ENCODE results near the gene PTPRN2. TPM values are rescaled to one million over a fixed set of nuclear protein-coding genes. Genes with fewer than 3 reads are reported as not detected.

Gene PTPRN2
- total and polyA plus RNA-seq, 8 donors, result 4.9 to 136 (median 46.8) TPM

DNA sequence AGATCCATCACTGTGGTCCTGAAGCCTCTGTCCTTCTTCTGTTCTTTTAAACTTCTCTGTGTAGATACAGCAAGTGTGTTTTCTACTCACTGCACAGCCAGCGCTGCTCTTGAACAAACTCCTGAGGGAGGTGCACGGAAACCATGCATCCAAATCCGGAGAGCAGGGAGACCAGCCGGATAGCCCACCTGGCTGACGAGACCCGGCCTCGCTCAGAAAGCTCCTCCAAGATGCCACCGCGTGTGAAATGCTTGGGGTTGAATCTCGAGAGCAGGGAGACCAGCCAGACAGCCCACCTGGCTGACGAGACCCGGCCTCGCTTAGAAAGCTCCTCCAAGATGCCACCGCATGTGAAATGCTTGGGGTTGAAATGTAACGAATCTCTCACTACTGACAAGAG, 602.0 kb downstream of the PTPRN2 start:
- peaks cover 0 to 3% (median 0%) of the 10 kb centered on the region in 3 donors for H3K27me3 ChIP-seq
- no peaks in the 10 kb centered on the region for H3K9me3 ChIP-seq
- no peak for DNase-seq
- 83 to 94% (median 89%) methylated on average over 15 of the region's 15 CpGs for WGBS, 5 donors
- no peak for TF ChIP-seq POLR2AphosphoS5 (IDR thresholded peaks at IDR 0.05)
- no peaks in the 10 kb centered on the region for H3K4me1 ChIP-seq
- no peaks in the 10 kb centered on the region for H3K36me3 ChIP-seq
- intact Hi-C loops (cut with DNase I; ENCODE audit: low total_unique reads), result no loop called here
- H3K4me3 ChIP-seq, result no peak overlapping the region
- no peak overlapping the region for H3K27ac ChIP-seq

DNA sequence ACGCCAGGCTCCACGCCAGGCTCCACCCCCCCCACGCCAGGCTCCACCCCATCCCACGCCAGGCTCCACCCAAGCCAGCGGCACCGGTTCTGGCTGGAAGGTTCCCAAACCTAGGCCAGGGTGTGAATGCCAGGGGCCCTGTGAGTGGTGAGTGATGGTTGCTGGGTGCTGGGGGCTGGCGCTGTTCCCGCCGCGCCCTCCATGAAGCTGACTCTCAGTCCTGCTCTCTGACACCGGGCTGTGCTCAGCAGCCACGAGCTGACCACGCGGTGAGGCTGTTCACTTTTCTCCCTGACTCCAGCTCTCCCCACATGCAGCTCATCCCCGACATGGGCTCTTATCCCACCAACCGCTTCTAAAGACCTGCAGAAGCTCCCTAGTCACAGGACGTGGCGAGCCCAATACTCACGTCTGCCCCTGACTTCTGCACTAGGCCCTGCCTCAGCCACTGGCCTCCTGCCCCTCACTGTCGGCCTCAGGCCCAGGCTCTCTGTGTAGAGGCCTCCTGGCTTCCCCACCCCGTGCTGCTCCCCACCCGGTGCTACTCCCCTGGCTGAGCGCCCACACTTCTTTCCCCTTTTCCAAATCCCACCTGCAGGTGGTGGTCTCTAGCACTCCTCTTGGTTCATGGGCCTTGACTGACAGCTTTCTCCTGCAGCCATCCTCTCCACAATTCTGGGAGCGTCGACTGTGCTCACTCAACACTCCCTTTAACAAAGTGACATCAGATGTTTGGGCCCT, 603.0 kb downstream of the PTPRN2 start:
- no peak overlapping the region for H3K4me3 ChIP-seq
- no peak for TF ChIP-seq POLR2A (IDR thresholded peaks at IDR 0.05)
- no peak for TF ChIP-seq POLR2AphosphoS5 (IDR thresholded peaks at IDR 0.05)
- TF ChIP-seq EP300 (IDR thresholded peaks at IDR 0.05), result no peak
- TF ChIP-seq, protein P1, sequence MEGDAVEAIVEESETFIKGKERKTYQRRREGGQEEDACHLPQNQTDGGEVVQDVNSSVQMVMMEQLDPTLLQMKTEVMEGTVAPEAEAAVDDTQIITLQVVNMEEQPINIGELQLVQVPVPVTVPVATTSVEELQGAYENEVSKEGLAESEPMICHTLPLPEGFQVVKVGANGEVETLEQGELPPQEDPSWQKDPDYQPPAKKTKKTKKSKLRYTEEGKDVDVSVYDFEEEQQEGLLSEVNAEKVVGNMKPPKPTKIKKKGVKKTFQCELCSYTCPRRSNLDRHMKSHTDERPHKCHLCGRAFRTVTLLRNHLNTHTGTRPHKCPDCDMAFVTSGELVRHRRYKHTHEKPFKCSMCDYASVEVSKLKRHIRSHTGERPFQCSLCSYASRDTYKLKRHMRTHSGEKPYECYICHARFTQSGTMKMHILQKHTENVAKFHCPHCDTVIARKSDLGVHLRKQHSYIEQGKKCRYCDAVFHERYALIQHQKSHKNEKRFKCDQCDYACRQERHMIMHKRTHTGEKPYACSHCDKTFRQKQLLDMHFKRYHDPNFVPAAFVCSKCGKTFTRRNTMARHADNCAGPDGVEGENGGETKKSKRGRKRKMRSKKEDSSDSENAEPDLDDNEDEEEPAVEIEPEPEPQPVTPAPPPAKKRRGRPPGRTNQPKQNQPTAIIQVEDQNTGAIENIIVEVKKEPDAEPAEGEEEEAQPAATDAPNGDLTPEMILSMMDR (IDR thresholded peaks at IDR 0.05), result no peak
- intact Hi-C loops (cut with DNase I; ENCODE audit: low total_unique reads), result no loop called here
- no peaks in the 10 kb centered on the region for H3K4me1 ChIP-seq
- no peaks in the 10 kb centered on the region for H3K9me3 ChIP-seq
- H3K27ac ChIP-seq, result no peak overlapping the region
- H3K36me3 ChIP-seq, result no peaks in the 10 kb centered on the region
- H3K27me3 ChIP-seq, result peaks cover 0 to 4% (median 0%) of the 10 kb centered on the region in 3 donors
- WGBS, 5 donors, result 85 to 93% (median 90%) methylated on average over 15 to 23 of the region's 25 CpGs
- no peak for DNase-seq

DNA sequence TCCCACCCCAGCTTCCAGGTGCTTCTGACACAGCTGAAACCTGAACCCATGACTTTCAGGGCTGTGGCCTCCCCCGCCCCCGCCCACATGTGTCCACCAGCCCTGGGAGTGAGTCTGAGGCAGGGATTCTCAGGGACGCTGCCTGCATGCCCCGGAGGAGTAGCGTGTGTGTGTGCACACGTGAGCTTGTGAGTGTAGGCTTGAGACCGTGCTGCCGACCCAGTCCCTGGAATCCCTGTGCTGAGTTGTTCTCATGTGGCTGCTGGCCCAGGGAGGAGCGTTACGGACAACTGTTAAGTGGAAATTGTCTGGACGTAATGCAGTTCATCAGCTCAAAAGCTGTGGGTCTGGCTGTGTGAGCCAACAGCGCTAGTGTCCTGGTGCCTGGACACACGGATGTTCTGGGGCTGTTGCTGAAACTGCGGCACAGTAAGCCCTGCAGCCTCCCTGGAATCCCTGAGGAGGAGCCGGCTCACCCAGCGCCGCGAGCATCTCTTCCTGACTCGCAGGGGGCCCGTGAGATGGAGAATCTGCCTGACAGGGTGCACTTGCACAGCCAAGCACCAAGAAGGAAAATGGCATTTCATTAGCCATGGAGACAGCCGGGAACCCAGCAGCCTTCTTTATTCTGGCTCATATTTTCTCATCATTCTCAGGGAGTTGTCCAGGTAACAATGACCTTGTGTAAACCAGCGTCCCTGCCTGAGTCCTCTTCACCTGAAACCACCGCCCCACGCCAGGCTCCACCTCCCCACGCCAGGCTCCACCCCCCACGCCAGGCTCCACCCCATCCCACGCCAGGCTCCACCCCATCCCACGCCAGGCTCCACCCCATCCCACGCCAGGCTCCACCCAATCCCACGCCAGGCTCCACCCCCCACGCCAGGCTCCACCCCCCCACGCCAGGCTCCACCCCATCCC, 603.9 kb downstream of the PTPRN2 start:
- peaks cover 0 to 4% (median 0%) of the 10 kb centered on the region in 3 donors for H3K27me3 ChIP-seq

DNA sequence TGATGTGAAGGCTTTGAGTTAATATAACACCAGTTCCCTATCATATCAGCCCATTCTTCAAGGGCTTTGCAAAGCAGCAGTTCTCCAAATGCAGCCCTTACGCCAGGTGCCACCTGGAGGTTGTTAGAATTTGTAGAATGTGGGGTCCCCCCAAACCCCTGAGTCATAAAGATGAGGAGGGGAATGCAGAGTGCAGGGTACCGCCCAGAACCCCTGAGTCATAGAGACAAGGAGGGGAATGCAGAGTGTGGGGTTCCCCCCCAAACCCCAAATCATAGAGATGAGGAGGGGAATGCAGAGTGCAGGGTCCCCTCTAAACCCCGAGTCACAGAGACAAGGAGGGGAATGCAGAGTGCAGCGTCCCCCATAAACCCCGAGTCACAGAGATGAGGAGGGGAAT, 605.8 kb downstream of the PTPRN2 start:
- intact Hi-C loops (cut with DNase I; ENCODE audit: low total_unique reads), result no loop called here
- no peak overlapping the region for H3K27ac ChIP-seq
- 77 to 87% (median 84%) methylated on average over 3 to 5 of the region's 5 CpGs for WGBS, 5 donors
- H3K27me3 ChIP-seq, result peaks cover 0 to 4% (median 0%) of the 10 kb centered on the region in 3 donors
- no peak for DNase-seq
- no peak overlapping the region for H3K4me3 ChIP-seq
- TF ChIP-seq EP300 (IDR thresholded peaks at IDR 0.05) (no peak), POLR2AphosphoS5 (IDR thresholded peaks at IDR 0.05) (no peak), POLR2A (IDR thresholded peaks at IDR 0.05) (no peak)
- TF ChIP-seq, protein P1 (IDR thresholded peaks at IDR 0.05), result no peak
- H3K36me3 ChIP-seq, result no peaks in the 10 kb centered on the region
- H3K4me1 ChIP-seq, result no peaks in the 10 kb centered on the region
- no peaks in the 10 kb centered on the region for H3K9me3 ChIP-seq

More for the DNA sequence above, 603.9 kb downstream of the PTPRN2 start:
- no peak for DNase-seq
- Histone ChIP-seq H3K36me3 (no peaks in the 10 kb centered on the region), H3K4me3 (no peak overlapping the region), H3K27ac (no peak overlapping the region), H3K4me1 (no peaks in the 10 kb centered on the region), H3K9me3 (no peaks in the 10 kb centered on the region)
- 80 to 92% (median 87%) methylated on average over 23 to 32 of the region's 32 CpGs for whole genome bisulfite sequencing, 5 donors
- intact Hi-C loops (cut with DNase I; ENCODE audit: low total_unique reads), result no loop called here
- TF ChIP-seq EP300 (IDR thresholded peaks at IDR 0.05) (no peak), POLR2A (IDR thresholded peaks at IDR 0.05) (no peak), POLR2AphosphoS5 (IDR thresholded peaks at IDR 0.05) (no peak)
- TF ChIP-seq, protein P1 (IDR thresholded peaks at IDR 0.05), result no peak
